Measurements from ENCODE around the gene BBS9. TPM values are rescaled to one million over a fixed set of nuclear protein-coding genes. Genes with fewer than 3 reads are reported as not detected.

Gene BBS9
- total RNA-seq, 2 experiments from 2014 or later = 16.0 to 20.4 TPM

- no peaks in the 10 kb centered on the region for H3K4me1 Mint-ChIP-seq (ENCODE audit: low read depth)
- H3K36me3 Mint-ChIP-seq (ENCODE audit: low read depth) = peaks cover 79% of the 10 kb centered on the region
- Histone ChIP-seq H3K36me3 (ENCODE audit: insufficient read depth, low read length) (peaks cover 3% of the 10 kb centered on the region), H3K9me3 (ENCODE audit: control insufficient read depth in 1 of 2, insufficient read depth in 1 of 2, low read length in 2 of 2) (peaks cover 7 to 14% of the 10 kb centered on the region in 2 experiments), H3K27ac (ENCODE audit: low read depth in 1 of 2, low read length in 2 of 2) (no peak overlapping the region), H3K27me3 (ENCODE audit: control insufficient read depth in 1 of 2, insufficient read depth in 2 of 2, low read length in 2 of 2) (no peaks in the 10 kb centered on the region), H3K4me3 (ENCODE audit: low read length) (no peak overlapping the region), H3K4me1 (ENCODE audit: insufficient read depth, low read length) (no peaks in the 10 kb centered on the region)
- no peak overlapping the region for H3K4me3 Mint-ChIP-seq
- H3K27ac Mint-ChIP-seq = no peak overlapping the region
- H3K9me3 Mint-ChIP-seq = peaks cover 23% of the 10 kb centered on the region
- DNase-seq (no peak), ATAC-seq (ENCODE audit: poor library complexity) (no peak)
- intact Hi-C loops (cut with DNase I, micrococcal nuclease) = no loop called here
- ChIA-PET POLR2A (no interaction called here), CTCF (no interaction called here)
- H3K27me3 Mint-ChIP-seq = no peaks in the 10 kb centered on the region
- TF ChIP-seq, protein P1, sequence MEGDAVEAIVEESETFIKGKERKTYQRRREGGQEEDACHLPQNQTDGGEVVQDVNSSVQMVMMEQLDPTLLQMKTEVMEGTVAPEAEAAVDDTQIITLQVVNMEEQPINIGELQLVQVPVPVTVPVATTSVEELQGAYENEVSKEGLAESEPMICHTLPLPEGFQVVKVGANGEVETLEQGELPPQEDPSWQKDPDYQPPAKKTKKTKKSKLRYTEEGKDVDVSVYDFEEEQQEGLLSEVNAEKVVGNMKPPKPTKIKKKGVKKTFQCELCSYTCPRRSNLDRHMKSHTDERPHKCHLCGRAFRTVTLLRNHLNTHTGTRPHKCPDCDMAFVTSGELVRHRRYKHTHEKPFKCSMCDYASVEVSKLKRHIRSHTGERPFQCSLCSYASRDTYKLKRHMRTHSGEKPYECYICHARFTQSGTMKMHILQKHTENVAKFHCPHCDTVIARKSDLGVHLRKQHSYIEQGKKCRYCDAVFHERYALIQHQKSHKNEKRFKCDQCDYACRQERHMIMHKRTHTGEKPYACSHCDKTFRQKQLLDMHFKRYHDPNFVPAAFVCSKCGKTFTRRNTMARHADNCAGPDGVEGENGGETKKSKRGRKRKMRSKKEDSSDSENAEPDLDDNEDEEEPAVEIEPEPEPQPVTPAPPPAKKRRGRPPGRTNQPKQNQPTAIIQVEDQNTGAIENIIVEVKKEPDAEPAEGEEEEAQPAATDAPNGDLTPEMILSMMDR (IDR thresholded peaks at IDR 0.05) = no peak
These were observed 148.7 kb downstream of the BBS9 start for GRCh38 chr7:33278095-33278494.

GRCh38 chr7:33286501-33286900 lies 157.1 kb downstream of the BBS9 start:
- DNase-seq = no peak
- Mint-ChIP-seq H3K27me3 (no peaks in the 10 kb centered on the region), H3K36me3 (ENCODE audit: low read depth) (peaks cover 60% of the 10 kb centered on the region), H3K4me3 (no peak overlapping the region), H3K27ac (no peak overlapping the region), H3K9me3 (peaks cover 8% of the 10 kb centered on the region), H3K4me1 (ENCODE audit: low read depth) (no peaks in the 10 kb centered on the region)
- no peak for ATAC-seq (ENCODE audit: poor library complexity)
- Histone ChIP-seq H3K9me3 (ENCODE audit: control insufficient read depth in 1 of 2, insufficient read depth in 1 of 2, low read length in 2 of 2) (peaks cover 3 to 13% of the 10 kb centered on the region in 2 experiments), H3K4me1 (ENCODE audit: insufficient read depth, low read length) (no peaks in the 10 kb centered on the region), H3K27me3 (ENCODE audit: control insufficient read depth in 1 of 2, insufficient read depth in 2 of 2, low read length in 2 of 2) (no peaks in the 10 kb centered on the region), H3K36me3 (ENCODE audit: insufficient read depth, low read length) (no peaks in the 10 kb centered on the region), H3K4me3 (ENCODE audit: low read length) (no peak overlapping the region), H3K27ac (ENCODE audit: low read depth in 1 of 2, low read length in 2 of 2) (no peak overlapping the region)
- TF ChIP-seq, protein P1 (IDR thresholded peaks at IDR 0.05) = no peak
- intact Hi-C loops (cut with DNase I, micrococcal nuclease) = no loop called here
- CTCF ChIA-PET = no interaction called here
- POLR2A ChIA-PET = no interaction called here

DNA sequence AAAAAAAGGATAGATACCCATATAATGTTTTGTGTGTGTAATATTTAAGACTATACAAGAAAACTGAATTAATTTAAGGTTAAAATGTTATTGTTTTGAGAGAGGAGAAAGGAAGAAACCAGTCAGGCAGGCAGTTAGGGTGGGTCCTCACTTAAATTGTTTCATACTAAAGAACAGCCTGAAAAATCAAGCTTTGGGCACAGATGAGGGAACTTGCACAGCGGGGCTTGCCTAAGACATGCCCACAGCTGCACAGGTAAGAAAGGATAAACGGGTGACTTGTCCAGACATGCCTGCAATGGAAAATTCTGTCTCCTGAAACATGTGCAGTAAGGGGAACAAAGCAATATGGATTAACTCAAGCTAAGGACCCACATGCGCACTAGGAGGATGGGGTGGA lies 158.4 kb downstream of the BBS9 start:
- Histone ChIP-seq H3K36me3 (ENCODE audit: insufficient read depth, low read length) (no peaks in the 10 kb centered on the region), H3K27me3 (ENCODE audit: control insufficient read depth in 1 of 2, insufficient read depth in 2 of 2, low read length in 2 of 2) (no peaks in the 10 kb centered on the region), H3K9me3 (ENCODE audit: control insufficient read depth in 1 of 2, insufficient read depth in 1 of 2, low read length in 2 of 2) (peaks cover 0 to 13% of the 10 kb centered on the region in 2 experiments), H3K27ac (ENCODE audit: low read depth in 1 of 2, low read length in 2 of 2) (no peak overlapping the region), H3K4me1 (ENCODE audit: insufficient read depth, low read length) (no peaks in the 10 kb centered on the region), H3K4me3 (ENCODE audit: low read length) (no peak overlapping the region)
- Mint-ChIP-seq H3K4me3 (no peak overlapping the region), H3K27me3 (no peaks in the 10 kb centered on the region), H3K9me3 (peaks cover 8% of the 10 kb centered on the region), H3K4me1 (ENCODE audit: low read depth) (no peaks in the 10 kb centered on the region), H3K27ac (no peak overlapping the region), H3K36me3 (ENCODE audit: low read depth) (peaks cover 59% of the 10 kb centered on the region)
- POLR2A ChIA-PET = no interaction called here
- intact Hi-C loops (cut with DNase I, micrococcal nuclease) = no loop called here
- ATAC-seq (ENCODE audit: poor library complexity) (no peak), DNase-seq (no peak)
- TF ChIP-seq, protein P1 (IDR thresholded peaks at IDR 0.05) = no peak
- CTCF ChIA-PET = no interaction called here
